GM21367 (cell line): ENCODE results near the gene RPL22.

ENCODE experiments used
- ATAC-seq: cut with Tn5 transposase; IDR thresholded peaks from one replicate; pipeline ENCODE4 v1.9.1; 2021; ENCODE audit not compliant: unreplicated experiment

The RPL22 gene

DNA sequence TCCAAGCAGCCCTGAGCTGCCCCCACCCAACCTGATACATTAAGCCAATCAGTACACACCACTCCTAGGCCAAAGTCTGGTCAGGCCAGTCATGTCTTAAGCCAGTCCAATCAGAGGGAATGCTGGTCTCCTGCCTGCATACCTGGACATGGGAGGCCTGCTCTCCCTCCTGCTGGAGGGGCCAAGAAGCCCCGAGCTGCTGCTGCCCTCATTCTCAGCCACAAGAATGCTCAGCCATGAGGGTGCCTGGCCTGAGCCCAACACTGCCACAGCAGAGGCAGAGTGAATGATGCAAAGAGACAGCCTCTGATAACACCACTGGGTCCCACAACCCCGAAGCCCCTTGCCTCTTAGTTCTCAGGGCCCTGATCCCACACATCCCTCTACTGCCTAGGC lies 42.3 kb downstream of the RPL22 start:
- no peak for ATAC-seq

DNA sequence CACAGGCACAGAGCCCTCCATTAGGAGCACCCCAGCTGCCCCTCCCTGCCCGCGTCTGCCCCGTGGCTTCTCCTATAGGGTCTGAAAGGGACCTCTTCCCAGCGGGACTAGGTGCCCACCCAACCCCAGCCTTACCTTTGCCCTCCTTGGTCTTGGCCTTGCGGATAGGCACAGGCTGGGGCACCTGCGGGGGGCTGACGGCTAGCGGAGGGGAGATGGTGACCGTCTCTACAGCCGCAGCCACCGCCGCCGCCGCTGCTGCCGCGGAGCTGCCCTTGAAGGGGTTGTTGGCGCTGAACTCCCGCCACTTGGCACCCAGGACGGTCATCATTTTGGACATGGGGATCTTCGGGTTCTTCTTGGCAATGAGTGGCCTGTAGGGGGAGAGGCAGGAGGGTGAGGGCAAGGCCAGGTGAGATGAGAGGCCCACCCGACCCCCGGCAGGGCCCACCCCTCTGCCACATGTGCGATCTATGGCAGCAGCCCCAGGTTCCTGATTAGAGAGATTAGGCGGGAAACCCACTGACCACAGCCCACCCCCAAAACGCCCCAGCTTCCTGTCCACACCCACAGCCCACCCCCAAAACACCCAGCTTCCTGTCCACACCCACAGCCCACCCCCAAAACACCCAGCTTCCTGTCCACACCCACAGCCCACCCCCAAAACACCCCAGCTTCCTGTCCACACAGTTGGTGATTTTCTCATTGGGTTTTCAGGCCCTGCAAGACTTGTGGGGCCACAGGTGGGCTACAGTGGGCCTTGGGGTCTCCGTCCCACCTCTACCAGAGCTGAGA lies 44.7 kb downstream of the RPL22 start:
- no peak for ATAC-seq

DNA sequence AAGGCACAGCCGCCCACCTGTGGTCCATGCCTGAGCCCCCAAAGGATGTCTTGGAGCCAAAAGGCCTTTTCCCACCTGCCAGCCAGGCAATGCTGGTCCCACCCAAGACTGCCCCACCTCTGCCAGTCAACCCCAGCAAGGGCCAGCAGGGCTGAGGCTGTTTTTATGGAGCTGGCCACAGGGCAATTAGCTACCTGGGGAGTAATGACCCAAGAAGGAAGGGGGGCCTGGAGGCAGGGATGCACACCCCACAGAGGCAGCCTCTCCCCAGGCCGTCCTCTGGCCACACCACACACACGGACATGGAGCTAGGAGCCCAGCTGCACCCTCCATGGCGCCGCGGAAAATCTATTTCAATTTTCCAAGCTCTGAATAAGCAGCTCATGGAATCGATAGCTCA lies 46.5 kb downstream of the RPL22 start:
- no peak for ATAC-seq

DNA sequence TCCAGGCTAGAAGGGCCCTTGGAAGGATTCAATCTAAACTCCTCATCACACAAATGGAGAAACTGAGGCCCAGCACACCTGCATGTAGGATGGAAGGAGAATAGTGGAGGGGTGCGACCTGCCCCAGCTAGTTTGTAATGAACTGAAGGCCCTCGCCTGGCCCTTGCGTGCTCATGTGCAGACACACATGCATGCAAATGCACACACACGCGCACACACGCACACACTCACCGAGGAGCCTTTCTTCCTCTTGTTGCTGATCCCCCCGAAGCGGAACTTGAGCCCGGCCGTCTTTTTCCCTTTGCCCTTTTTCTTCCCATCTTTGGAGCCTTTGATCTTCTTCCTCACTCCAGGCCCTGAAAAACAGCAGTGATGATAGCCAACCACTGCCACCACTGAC lies 47.2 kb downstream of the RPL22 start:
- no peak for ATAC-seq

DNA sequence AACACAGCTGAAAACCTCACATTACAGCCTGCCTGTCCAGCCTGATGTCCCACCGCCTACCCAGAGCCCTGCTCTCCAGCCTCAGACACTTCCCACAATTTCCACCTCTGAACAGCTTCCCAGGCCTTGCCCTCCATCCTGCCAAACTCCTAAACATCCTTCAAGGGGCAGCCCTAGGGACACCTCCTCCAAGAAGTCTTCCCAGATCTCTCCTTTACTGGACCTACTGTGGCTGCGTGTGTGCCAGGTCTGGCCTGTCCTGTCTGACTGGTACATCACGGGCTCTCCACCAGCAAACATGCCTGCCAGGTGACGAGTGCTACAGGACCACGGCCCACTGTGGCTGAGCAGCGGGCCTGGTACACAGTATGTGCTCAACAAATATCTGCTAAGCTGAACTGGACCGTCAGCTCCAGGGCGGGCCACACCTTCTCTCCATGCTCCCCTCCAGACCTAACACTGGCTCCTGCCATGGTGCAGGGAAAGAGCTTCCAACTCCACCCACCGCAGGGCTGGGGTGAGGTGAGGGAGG lies 48.0 kb downstream of the RPL22 start:
- no peak for ATAC-seq

DNA sequence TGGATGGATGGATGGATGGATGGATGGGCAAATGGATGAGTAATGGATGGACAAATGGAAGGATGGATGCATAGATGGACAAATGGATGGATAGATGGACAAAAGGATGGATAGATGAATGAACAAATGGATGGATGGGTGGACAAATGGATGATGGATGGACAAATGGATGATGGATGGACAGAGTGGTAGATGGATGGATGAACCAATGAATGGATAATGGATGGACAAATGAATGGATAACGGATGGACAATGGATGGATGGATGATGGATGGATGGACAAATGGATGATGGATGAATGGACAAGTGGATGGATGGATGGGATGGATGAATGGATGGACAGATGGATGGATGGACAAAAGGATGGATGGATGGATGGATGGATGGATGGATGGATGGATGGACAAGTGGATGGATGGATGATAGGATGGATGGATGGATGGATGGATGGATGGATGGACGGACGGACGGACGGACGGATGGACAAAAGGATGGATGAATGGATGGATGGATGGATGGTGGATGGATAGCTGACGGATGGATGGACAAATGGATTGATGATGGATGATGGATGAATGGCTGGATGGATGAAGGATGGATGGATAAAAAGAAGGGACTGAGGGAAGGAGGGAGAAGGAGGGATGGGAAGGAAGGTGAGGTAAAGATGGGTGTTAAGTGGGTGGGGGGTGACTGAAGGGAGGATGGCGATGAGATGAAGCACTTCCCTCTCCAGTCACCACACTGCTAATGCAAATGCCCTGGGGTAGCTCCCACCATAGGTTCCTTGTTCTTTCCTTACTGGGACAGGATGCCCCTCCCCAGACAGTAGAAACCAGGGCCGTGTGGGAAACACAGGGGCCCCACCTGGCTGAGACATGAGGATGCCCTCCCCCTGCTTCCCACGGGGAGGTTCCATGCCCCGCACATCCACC lies 49.1 kb downstream of the RPL22 start:
- no peak for ATAC-seq

DNA sequence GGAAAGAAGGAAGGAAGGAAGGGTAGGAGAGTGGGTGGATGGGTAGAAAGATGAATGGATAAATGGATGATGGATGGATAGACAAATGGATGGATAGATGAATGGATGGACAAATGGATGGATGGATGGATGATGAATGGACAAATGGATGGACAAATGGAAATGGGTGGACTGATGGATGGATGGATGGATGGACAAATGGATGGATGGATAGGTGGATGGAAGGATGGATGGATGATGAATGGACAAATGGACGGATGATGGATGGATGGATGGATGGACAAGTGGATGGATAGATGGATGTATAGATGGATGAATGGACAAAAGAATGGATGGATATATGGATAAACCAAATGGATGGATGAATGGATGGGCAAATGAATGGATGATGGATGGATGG lies 49.8 kb downstream of the RPL22 start:
- ATAC-seq = no peak

DNA sequence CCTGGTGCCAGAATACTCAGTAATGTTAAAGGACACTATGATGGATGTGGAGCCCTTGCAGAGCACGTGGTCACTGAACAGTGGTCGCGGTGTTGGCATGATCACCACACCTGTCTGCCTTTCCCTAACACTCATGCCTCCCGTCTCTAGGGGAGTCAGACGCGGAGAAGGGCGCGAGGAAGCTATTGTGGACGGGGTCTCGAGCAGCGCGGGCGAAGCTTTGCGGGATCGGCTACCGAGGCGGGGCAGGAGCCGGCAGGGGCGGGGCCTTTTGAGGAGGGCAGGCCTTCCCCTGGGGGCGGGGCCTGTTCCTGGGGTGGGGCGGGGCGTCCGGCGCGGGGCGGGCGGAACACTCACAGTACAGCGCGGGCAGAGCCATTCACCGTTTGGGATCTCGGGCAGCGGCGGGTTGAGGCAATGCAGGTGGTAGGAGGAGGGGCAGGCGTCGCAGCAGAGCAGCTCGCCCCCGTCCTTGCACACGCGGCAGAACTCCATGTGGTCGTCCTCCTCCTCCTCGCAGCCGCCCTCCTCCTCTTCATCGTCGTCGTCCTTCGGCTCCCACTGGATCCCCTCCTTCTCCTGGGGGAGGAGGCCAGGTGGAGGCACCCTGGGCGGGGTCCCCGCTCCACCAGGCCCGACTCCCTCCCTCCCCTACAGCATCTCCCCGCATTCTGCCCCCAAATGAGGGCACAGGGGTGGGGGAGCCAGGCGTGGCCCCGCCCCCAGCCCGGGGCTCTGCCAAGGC lies 50.7 kb downstream of the RPL22 start:
- ATAC-seq = no peak

DNA sequence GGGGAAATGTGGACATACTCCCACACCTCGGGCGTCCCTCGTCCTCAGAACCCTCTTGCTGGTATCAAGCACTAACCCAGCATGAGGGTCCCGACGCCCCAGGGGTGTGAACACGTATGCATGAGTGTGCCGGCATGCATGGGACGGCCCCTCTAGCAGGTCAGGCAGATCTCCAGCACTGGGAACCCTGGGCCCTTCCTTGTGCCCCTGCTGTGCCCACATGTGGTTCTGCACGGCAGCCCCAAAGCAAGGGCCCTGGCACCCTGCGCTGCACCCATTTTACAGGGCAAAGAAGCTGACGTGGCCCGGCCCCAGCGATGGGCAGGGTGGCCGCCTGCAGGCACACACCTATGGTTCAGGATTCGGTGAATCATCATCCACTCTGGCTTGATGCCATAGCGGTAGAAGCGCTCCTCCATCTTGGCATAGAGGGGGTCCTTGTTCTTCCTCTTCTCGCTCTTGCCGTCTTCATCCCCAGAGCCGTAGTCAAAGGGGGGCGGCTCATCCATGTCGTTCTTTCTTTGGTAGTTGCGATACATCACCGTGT lies 53.5 kb downstream of the RPL22 start:
- no peak for ATAC-seq

DNA sequence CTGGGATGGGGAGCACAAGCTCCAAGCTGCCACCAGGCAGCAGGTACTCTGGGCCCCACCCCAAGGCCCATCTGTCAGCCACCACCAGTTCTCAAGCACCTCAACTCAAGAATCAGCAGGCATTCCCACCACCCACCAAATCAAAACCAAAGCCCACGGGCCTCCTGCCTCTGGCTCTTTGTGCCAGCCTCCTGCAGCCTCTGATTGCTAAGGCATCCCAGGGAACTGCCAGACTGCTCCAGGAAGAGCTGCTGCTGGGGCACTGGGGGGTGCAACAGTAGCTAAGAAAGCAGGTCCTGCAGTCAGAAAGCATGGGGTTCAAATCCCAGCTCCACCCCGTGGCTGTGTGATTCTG lies 54.0 kb downstream of the RPL22 start:
- no peak for ATAC-seq

DNA sequence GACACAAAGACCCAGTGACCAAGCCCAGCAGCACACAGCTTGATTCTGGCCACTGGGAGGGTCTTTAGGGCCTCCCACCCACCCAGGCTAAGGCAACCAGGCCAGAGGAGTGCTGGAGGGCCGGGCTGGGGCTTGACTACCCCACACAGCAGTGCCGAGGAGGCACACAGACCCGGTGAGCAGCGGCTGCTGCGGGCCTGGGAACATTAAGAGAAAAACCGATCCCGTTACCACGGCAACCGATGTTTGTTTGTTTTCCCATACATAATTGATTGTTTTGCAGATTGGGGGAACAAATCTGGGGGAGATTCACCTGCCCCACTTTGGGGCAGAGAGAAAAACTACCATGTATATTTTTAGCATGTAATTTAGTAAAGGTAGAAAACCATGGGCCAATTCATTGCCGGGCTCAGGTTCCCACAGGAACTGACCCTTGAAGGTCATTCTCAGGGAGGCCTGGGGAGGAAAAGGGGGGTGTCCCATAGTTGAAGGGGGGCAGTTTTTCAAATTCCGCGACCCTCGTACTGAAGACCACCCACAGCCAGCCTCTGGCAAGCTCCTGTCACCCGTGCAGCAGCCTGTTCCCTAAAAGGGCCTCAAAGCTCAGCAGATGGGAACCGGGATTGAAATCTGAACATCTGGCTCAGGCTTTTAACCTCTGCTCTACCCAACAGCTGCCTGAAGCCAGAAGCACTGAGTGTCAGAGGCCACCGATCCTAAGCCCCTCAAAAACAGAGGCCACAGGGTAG lies 54.6 kb downstream of the RPL22 start:
- ATAC-seq = no peak

DNA sequence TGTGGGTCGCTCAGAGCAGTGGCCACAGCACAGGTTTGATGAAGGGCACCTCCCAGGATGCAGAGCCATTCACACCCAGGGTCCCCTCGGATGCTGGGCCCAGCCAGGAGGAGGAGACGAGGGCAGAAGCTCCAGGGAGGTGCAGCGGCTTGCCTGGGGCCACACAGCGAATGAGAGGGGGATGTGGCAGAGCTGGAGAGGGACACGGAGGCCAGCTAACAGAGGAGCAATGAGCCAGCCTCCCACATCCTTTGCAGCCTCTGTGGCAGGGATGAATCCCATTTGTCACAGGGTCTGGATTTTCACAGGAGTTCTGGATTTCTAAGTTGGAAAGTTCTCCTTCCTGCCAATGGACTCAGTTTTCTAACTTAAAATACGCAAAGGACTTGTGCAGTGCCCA lies 55.2 kb downstream of the RPL22 start:
- ATAC-seq = no peak

DNA sequence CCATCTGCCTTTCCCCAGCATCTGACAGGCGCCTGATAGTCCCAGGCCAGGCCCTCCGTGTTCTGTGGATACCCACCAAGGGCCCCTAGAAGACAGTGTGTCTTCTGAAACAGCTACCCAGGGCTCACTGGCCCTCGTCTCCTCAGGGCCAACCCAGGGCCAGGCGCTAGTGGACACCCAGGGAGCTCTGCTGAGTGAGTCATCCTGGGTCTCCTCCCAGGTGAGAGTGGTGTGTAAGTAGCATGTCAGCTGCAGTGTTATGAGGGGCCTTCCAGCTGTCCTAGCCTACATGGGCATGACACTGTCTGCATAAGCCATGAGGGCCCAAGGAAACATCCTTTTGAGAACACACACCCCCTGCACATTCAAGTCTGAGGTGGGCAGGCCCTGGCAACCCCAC lies 56.0 kb downstream of the RPL22 start:
- ATAC-seq = no peak

DNA sequence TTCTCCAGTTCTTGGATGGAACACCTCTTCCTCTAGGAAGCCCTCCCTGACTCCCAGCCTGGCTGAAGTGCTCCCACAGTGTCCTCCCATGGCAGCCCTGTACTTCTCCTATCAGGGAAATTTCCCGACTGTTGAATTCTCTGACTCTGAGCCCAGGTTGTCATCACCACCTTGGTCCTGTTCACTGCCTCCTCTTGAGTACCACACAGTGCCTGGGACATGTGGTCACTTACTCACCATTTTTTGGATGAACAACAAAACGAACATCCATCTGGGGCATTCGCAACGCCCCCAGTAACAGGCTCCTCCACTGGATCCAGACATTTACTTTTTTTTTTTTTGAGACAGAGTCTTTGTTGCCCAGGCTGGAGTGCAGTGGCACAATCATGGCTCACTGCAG lies 56.7 kb downstream of the RPL22 start:
- no peak for ATAC-seq

DNA sequence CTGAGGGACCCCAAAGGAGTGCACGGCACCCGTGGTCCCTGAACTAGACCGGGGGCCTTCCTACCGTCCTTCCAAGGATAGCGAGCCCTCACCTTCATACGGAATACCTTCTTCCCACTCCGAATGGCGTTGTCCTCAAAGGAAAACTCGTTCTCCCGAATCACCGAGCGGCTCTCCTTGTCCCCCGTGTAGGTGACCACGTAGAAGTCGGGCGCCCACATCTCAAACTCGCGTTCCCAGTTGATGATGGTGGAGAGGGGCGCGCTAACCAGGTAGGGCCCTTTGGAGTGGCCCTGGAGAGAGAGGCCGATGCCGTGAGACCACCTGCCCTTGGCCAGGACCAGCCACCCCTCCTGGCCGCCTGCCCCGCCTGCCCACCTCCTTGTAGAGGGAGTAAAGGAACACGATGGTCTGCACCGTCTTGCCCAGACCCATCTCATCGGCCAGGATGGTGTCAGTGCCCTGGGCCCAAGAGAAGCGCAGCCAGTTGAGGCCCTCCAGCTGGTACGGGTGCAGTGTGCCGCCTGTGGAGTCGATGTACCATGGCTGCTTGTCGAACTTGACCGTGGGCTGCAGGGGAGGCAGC lies 57.3 kb downstream of the RPL22 start:
- no peak for ATAC-seq

DNA sequence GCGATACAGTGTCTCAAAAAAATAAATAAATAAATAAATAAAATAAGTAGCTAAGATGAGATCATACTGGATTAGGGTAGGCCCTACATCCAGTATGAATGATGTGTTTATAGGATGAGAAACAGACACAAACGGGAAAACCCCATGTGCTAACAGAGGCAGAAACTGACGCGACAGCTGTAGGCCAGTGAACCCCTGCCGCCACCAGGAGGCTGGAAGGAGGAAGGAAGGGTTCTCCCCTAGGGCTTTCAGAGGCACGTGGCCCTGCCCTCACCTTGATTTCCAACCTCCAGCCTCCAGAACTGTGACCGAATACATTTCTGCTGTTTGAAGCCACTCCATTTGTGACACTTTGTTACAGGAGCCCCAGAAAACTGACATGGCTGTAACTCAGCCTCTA lies 57.8 kb downstream of the RPL22 start:
- ATAC-seq = no peak

DNA sequence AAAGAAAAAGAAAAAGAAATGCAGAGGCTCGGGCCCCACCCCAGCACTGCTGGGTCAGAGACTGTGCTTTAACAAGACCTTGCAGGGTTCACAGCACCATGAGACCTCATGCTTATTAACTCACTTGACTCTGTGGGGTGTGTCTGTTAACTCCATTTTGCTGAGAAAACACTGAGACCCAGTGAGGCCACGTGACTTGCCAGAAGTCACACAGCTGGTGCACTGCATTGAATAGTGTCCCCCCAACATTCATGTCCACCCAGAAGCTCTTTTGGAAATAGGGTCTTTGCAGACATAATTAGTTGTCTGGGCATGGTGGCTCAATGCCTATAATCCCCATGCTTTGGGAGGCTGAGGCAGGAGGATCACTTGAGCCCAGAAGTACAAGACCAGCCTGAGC lies 59.0 kb downstream of the RPL22 start:
- no peak for ATAC-seq

DNA sequence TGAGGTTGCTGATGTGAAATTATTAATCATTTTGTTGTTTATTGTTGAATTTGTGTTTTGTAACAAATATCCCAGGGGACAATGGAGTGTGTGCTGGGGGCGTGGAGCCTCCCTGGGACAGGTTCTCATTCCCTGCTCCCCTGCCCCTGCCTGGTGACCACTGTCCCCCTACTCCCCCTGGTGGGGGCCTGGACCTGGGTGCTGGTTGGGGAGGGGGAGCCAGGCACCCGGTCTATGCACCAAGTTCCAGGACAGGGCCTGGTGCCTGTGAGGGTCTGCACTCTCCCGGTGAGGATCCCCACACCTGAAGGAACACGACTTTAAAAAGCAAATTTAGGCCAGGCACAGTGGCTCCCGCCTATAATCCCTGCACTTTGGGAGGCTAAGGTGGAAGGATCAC lies 61.6 kb downstream of the RPL22 start:
- ATAC-seq = no peak

DNA sequence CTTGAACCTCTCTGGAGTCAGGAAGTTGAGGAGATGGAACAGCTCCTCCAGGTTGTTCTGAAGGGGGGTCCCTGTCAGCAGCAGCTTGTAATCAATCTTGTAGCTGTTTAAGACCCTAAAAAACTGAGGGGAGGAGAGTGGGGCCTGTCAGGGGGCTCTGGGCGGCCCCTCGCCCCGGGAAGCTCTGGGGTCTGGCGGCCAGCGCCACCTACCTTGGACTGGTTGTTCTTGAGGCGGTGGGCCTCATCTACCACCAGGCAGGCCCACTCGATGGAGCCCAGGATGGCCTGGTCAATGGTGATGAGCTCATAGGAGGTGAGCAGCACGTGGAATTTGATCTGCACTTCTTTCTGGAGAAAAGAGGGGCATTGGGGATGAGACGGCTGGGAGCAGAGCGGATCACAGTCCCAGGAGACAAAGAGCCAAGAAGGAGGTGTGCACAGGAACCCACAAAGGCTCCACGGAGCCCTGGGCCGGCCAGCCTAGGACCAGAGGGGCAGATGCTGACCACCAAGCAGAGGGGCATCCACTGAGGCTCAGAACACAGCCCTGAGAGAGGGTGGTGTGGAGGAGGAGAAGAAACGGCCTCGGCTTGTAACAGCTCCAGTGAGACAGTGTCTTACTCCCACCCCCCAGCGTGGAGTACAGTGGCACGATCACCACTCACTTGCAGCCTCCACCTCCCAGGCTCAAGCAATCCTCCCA lies 62.7 kb downstream of the RPL22 start:
- no peak for ATAC-seq
